Psoas muscle (tissue), 8 donors: ENCODE measurements around the gene MYOD1. TPM values are rescaled to one million over a fixed set of nuclear protein-coding genes. Genes with fewer than 3 reads are reported as not detected.

Experiments used
- ATAC-seq, 4 donors: fragments of 200-7000 bp; cut with Tn5 transposase; one replicate each; pipeline ENCODE4 v1.9.1; 2020; ENCODE audit warnings: moderate library complexity in 3 of 4, mild to moderate bottlenecking in 2 of 4
- DNase-seq, 2 donors: peaks; one replicate each; pipeline ENCODE4 v3.0.0-alpha.2; 2020
- H3K27ac ChIP-seq: fragments of 200-600 bp; one replicate; pipeline ENCODE4 v1.8.0; 2022
- H3K27me3 ChIP-seq, 3 donors: fragments of 200-600 bp in 1 of 3; one replicate each; pipeline versions ENCODE4 v1.6.1 to v1.8.0; 2013 to 2022; ENCODE audit warnings: low read length in 2 of 3, mild to moderate bottlenecking in 2 of 3, moderate library complexity in 1 of 3; ENCODE audit not compliant: insufficient read depth in 3 of 3
- H3K36me3 ChIP-seq, 2 donors: fragments of 200-600 bp in 1 of 2; one replicate each; pipeline versions ENCODE4 v1.6.1 to v1.8.0; 2013 to 2022; ENCODE audit warnings: low read depth in 1 of 2, mild to moderate bottlenecking in 1 of 2, moderate library complexity in 1 of 2; ENCODE audit not compliant: insufficient read depth in 1 of 2
- H3K4me1 ChIP-seq: fragments of 200-600 bp; one replicate; pipeline ENCODE4 v1.8.0; 2022
- H3K4me3 ChIP-seq: fragments of 200-600 bp; one replicate; pipeline ENCODE4 v1.8.0; 2022; ENCODE audit warnings: mild to moderate bottlenecking
- H3K9me3 ChIP-seq: fragments of 200-600 bp; one replicate; pipeline ENCODE4 v1.8.0; 2022
- CTCF ChIP-seq: fragments of 200-600 bp; IDR thresholded peaks from one replicate; pipeline ENCODE4 v1.8.0; 2022; ENCODE audit warnings: antibody characterized with exemption
- WGBS, 3 donors: extraction: QIAGEN DNeasy Blood & Tissue Kit; methylation state at CpG; one replicate each; pipeline versions ENCODE4 v1.1.6 to v1.1.7; 2013; 5-methylcytosine and 5-hydroxymethylcytosine counted together
- intact Hi-C, 2 donors: fragments of 100-400 bp; cut with DNase I; formaldehyde crosslinking; loops; one replicate each; pipeline versions ENCODE4 v1.11.0 to v1.14.2; 2022
- polyA plus RNA-seq, 3 donors: library from polyadenylated mRNA; stranded (reverse); fragments of 200-250 nt; gene quantifications; one replicate each; pipeline ENCODE4 v1.2.3, GENCODE V29; 2013
- total RNA-seq, 4 donors: library from RNA; stranded (reverse); fragmentation: NEBNext Ultra II Directional in 2 of 4; extraction: Animal tissue kit (Norgen Biotek cat#: 25700) in 2 of 4; gene quantifications; one replicate each; pipeline versions ENCODE4 v1.2.1 to v1.2.4, GENCODE V29; 2021 to 2023
- donor health status: healthy with polysubstance abuse.
- donor health status: DM: no; HTN: no; CAD: no; lungs with moderate emphysema.
- donor health status: Bipolar disorder and iron deficiency.
- donor health status: healthy.
- donor health status: DM: yes; HTN: yes; CAD: no.
- donor health status: DM: no; HTN: no; CAD: no.
- donor health status: DM: no; HTN: no; CAD: no.
- donor health status: DM: yes; HTN: yes; CAD: no.

MYOD1 gene
- total and polyA plus RNA-seq, 7 donors = 5.0 to 95.7 (median 56.2) TPM

GRCh38 chr11:17744151-17744940 is 25.0 kb downstream of the MYOD1 start:
- H3K9me3 ChIP-seq = no peaks in the 10 kb centered on the region
- no peak overlapping the region for H3K27ac ChIP-seq
- peaks cover 0 to 8% (median 0%) of the 10 kb centered on the region in 3 donors for H3K27me3 ChIP-seq
- H3K4me1 ChIP-seq = peaks cover 4% of the 10 kb centered on the region
- DNase-seq = peak in 1 of 2 donors; percentile 31
- WGBS, 3 donors = 81 to 85% (median 83%) methylated on average over 10 of the region's 10 CpGs
- ATAC-seq = no peak
- intact Hi-C loops = no loop called here
- no peak for TF ChIP-seq CTCF
- no peak overlapping the region for H3K4me3 ChIP-seq
- no peaks in the 10 kb centered on the region for H3K36me3 ChIP-seq

GRCh38 chr11:17745023-17745772 is 25.8 kb downstream of the MYOD1 start:
- Histone ChIP-seq H3K36me3 (no peaks in the 10 kb centered on the region), H3K9me3 (no peaks in the 10 kb centered on the region), H3K27me3 (peaks cover 0 to under 1% (median 0%) of the 10 kb centered on the region in 3 donors), H3K27ac (no peak overlapping the region), H3K4me3 (no peak overlapping the region), H3K4me1 (peaks cover 13% of the 10 kb centered on the region)
- peak in 1 of 2 donors; percentile 21 for DNase-seq
- WGBS, 3 donors = 86 to 89% (median 88%) methylated on average over 20 of the region's 20 CpGs
- TF ChIP-seq CTCF = no peak
- no peak for ATAC-seq
- intact Hi-C loops = no loop called here

- no peak for TF ChIP-seq CTCF
- H3K27me3 ChIP-seq = no peaks in the 10 kb centered on the region
- DNase-seq (peak in 1 of 2 donors; percentile 22), ATAC-seq (no peak)
- no peaks in the 10 kb centered on the region for H3K36me3 ChIP-seq
- intact Hi-C loops = no loop called here
- WGBS, 3 donors = 83 to 84% (median 84%) methylated on average over 11 of the region's 11 CpGs
- H3K4me3 ChIP-seq = no peak overlapping the region
- H3K4me1 ChIP-seq = peaks cover 22% of the 10 kb centered on the region
- H3K9me3 ChIP-seq = no peaks in the 10 kb centered on the region
- H3K27ac ChIP-seq = no peak overlapping the region
These were observed 26.7 kb downstream of the MYOD1 start for GRCh38 chr11:17746096-17746495.

DNA sequence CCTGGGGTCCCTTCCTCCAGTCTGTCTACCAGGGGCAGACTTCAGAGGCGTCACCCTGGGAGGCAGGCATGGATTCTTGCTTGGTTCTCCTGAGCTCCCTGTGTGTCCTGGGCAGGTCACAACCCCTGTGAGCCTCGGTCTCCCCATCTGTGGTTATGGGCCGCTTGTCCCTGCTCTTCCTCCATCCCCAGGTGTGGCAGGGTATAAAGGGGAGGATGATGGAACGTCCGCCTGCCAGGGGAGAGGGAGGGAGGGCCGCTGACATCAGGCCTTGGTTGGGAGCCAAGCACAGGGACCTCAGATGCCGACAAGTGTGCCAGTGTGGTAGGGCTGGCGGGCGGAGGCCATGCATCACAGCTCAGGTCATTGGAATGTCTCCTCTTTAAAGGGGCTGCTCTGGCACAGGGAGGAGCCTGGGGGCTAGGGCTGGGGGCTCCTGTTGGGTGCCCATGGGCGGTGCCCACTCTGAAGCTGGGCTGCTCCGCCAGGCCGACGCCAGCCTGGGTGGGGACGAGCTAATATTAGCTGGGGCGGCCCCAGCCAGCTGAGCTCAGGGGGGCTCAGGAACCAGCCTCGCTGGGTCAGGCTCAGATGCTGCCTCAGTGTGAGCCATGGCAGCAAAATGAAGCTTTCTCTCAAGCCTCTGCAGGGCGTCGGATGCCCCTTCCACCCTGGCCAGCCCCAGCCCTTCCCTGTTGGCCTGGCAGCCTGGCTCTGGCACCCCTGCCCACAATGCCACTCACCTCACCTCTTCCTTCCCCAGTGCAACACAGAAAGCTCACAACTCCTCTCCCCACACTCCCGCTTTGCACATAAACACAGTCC is 28.0 kb downstream of the MYOD1 start:
- no peaks in the 10 kb centered on the region for H3K27me3 ChIP-seq
- 76 to 79% (median 77%) methylated on average over 15 to 19 of the region's 19 CpGs for WGBS, 3 donors
- no peak for ATAC-seq
- H3K36me3 ChIP-seq = no peaks in the 10 kb centered on the region
- no peak for TF ChIP-seq CTCF
- H3K9me3 ChIP-seq = no peaks in the 10 kb centered on the region
- DNase-seq = peak in 1 of 2 donors; percentile 24
- intact Hi-C loops = no loop called here
- H3K27ac ChIP-seq = no peak overlapping the region
- no peak overlapping the region for H3K4me3 ChIP-seq
- H3K4me1 ChIP-seq = peaks cover 30% of the 10 kb centered on the region
